Measurements from ENCODE around the gene TTC31.

TTC31 gene

GRCh38 chr2:74505448-74506246 lies 22.8 kb downstream of the TTC31 start:
- DNase-seq = no peak

- peak; percentile 100 for DNase-seq
Observed at GRCh38 chr2:74507145-74507925, 24.5 kb downstream of the TTC31 start, which contains the start of gene PCGF1. Gene PCGF1, minus strand, starts transcription at chr2:74507695. Its CDS starts 27 bp downstream, at chr2:74507668.

- peak; percentile 99 for DNase-seq
Observed at GRCh38 chr2:74507926-74508520, 25.1 kb downstream of the TTC31 start.

- DNase-seq = no peak
Observed at GRCh38 chr2:74510272-74510671, 27.4 kb downstream of the TTC31 start.

GRCh38 chr2:74511104-74511989 lies 28.5 kb downstream of the TTC31 start:
- peak; percentile 79 for DNase-seq

- DNase-seq = peak; percentile 97
Observed at GRCh38 chr2:74512744-74513604, 30.1 kb downstream of the TTC31 start.

GRCh38 chr2:74513605-74514367 lies 30.9 kb downstream of the TTC31 start:
- peak; percentile 96 for DNase-seq

GRCh38 chr2:74514368-74515270 lies 31.7 kb downstream of the TTC31 start, which contains the start of gene TLX2:
Gene TLX2, plus strand, starts transcription at chr2:74514450. Its CDS starts 357 bp downstream, at chr2:74514807.
- no peak for DNase-seq

- DNase-seq = no peak
Observed at GRCh38 chr2:74515271-74515980, 32.5 kb downstream of the TTC31 start.

- DNase-seq = peak; percentile 68
Observed at GRCh38 chr2:74515981-74516633, 33.2 kb downstream of the TTC31 start.

GRCh38 chr2:74516650-74517049 lies 33.8 kb downstream of the TTC31 start:
- DNase-seq = no peak

- DNase-seq = no peak
Observed at GRCh38 chr2:74522516-74522915, 39.6 kb downstream of the TTC31 start.

- no peak for DNase-seq
Observed at GRCh38 chr2:74524005-74524404, 41.1 kb downstream of the TTC31 start.

GRCh38 chr2:74524955-74525716 lies 42.3 kb downstream of the TTC31 start:
- DNase-seq = no peak

GRCh38 chr2:74525717-74526648 lies 43.1 kb downstream of the TTC31 start, which contains the start of gene DQX1:
Gene DQX1, minus strand, starts transcription at chr2:74526231. Its CDS starts 502 bp downstream, at chr2:74525729.
- peak; percentile 75 for DNase-seq

- DNase-seq = no peak
Observed at GRCh38 chr2:74526649-74527230, 43.9 kb downstream of the TTC31 start.

All from NCI-H82 (cell line).